ENCODE results near the gene PIWIL4.
"Not testable (repeated sequence)": the region's sequence is repeated elsewhere in the genome, so short reads cannot be mapped to it uniquely, and the experiment has no call there.

PIWIL4 gene

GRCh38 chr11:94639901-94640721 lies 72.9 kb downstream of the PIWIL4 start:
- DNase-seq = no peak

DNA sequence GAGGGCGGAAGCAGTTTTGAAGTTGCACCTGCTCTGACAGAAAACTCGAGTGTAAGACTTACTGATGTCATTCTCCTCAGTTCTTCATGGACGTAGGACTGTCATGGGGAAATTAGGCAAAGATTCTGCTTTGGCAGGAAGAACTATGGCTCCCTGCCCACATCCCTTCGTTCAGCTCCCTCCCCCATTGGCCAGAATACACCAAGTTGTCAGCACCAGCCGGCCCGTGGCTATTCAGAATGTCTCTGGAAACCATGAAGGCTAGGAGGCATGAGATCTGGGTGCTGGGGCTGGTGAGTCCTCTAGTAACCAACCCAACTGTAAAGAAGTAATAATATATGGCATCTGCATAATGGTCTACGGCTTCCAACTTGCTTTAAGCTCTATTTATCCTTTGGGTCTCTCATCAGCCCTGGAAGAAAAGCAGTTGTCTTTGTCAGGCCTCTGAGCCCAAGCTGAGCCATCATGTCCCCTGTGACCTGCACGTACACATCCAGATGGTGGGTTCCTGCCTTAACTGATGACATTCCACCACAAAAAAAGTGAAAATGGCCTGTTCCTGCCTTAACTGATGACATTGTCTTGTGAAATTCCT lies 74.1 kb downstream of the PIWIL4 start:
- no peak for DNase-seq

DNA sequence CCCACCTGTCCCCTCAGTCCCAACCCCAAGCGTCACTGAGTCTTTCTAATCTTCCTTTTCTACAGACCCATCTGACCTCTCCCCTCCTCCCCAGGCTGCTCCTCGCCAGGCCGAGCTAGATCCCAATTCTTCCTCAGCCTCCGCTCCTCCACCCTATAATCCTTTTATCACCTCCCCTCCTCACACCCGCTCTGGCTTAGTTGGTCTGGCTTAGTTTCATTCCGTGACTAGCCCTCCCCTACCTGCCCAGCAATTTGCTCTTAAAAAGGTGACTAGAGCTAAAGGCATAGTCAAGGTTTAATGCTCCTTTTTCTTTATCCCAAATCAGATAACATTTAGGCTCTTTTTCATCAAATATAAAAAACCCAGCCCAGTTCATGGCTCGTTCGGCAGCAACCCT lies 76.0 kb downstream of the PIWIL4 start:
- DNase-seq = not testable (repeated sequence)

DNA sequence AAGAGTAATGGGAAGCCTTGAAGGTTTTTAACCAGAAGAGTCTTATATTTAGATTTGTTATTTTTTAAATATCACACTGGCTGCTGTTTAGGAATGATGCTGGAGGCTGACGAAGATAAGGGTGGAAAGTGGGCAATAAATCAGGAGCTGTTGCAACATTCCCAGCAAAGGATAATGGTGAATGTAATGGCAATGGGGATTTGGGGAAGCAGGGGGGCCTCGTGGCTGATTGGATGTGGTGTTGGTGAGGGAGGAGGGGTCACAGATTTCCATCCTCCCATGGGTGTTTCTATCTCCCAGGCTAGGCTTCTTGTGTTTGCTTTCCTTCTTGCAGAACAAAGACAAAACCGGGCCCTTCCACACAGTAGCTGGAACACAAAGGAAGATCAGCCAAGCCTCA lies 80.8 kb downstream of the PIWIL4 start:
- no peak for DNase-seq

GRCh38 chr11:94648789-94649188 lies 81.6 kb downstream of the PIWIL4 start:
- DNase-seq = no peak

DNA sequence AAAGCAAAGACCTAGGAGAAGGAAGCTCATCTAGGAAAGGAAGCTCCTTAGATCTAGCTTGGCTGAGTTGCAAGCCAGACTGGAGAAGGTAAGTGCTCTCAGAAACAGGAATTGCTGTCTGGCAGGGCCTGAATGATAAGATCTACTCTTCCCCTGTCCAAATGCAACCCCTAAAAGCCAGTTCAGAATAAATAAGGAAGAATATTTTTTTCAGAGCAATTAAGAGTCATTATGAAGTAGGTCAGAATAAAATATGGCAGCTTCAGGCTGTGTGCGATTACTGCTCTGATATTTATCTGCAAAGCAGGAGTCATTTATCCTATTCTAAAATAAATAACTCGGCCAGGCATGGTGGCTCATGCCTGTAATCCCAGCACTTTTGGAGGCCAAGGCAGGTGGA lies 82.1 kb downstream of the PIWIL4 start:
- DNase-seq = no peak

DNA sequence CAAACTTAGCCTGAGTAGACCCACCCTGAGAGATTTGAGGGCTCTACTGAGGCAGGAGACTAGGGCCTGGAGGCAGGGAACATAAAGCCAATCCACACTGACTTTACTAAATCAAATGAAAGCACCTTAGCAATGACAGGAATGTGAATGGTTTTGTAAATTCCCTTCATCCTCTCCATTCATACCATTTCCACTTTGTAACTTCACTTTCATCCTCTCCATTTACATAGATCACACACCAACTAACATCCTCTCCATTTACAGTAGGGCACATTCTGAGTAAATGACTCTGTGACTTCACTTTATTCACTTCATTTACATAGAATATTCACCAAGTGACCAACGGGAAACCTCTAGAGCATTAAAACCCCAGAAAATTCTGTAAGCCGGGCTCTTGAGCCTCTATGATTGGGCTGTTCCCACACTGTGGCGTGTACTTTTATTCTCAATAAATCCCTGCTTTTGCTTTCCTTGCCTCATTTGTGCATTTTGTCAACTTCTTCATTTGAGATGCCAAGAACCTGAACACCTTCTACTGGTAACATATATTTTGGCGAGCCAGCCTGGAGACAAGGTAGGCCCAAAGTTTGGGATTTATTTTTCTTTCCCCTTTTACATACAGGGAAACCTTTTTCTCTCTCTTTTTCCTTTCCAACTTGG lies 82.9 kb downstream of the PIWIL4 start:
- DNase-seq = no peak

- DNase-seq = no peak
Observed at GRCh38 chr11:94650756-94651155, 83.6 kb downstream of the PIWIL4 start.

DNA sequence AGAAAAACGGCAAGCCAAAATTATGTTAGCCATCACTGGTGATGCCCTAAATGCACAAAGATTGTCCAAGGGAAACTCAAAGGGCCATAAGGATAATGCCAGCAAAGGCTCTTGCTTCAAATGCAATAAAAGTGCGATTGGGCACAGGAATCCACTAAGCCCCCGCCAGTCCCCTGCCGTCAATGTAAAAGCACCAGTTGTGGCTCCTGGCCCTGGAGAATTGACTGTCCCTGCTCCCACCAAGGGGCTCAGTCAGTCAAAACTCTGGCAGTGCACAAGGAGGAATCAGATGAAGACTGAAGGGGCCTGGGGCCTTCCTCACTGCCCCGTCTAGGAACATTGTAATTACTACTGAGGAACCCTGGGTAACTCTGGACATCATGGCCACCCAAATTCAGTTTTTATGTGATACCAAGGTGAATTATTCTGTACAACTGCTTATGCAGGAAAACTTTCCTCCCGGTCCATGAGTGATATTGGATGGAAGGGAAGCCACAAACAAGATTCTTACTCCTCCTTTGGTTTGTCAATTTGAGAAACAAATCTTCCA lies 85.6 kb downstream of the PIWIL4 start:
- no peak for DNase-seq

GRCh38 chr11:94653561-94653960 lies 86.4 kb downstream of the PIWIL4 start:
- no peak for DNase-seq

DNA sequence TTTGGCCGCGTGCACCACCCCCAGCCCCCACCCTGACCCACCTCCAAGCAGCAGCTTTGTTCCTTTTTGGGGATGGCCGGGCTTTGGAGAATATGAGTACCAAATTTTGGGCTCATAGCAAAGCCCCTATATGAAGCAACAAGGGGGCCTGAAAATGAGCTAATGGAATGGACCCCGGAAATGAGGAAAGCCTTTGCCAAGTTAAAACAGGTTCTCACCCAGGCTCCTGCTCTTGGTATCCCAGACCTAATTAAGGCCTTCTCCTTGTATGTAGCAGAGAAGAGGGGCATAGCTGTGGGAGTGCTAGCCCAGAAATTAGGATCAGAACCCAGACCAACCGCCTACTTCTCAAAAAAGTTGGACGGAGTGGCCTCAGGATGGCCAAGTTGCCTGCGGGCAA lies 87.0 kb downstream of the PIWIL4 start:
- DNase-seq = no peak

DNA sequence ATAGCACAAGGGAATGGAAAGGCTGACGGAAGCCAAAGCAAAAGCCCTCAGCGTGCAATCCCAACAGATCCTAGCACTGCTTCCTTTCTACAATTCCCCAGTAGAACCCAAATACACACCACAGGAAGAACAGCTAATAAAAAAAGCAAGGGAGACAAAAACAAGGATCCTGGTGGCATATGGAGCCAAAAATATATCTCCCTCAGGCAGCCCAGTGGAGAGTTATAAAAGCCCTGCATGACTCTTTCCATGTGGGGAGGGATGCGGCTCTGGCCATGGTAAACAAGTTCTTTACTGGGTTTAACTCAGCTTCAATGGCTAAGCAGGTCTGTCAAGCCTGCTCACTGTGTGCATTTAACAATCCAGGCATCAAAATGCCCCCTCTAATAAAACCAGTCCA lies 88.1 kb downstream of the PIWIL4 start:
- no peak for DNase-seq

- no peak for DNase-seq
Observed at GRCh38 chr11:94655956-94656355, 88.8 kb downstream of the PIWIL4 start.

GRCh38 chr11:94656968-94657367 lies 89.8 kb downstream of the PIWIL4 start:
- DNase-seq = no peak

DNA sequence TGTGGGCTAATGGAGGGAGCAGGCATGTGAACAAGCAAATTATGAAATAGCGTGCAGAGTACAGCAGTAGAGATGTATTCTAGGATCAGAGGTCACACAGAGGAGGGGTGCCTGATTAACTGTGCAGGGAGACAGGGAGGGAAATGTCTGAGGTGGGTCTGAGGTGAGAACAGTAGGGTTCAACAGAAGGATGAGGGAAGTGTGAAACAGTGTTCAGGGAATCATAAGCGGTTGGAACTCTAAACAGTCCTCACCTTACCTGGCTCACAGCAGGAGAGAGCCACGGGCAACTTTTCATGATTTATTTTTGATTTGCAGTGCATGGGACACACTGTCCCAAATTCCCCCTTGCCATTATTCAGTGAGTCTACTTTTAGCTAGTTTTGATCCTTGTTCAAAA lies 90.5 kb downstream of the PIWIL4 start:
- no peak for DNase-seq

GRCh38 chr11:94658386-94658785 lies 91.2 kb downstream of the PIWIL4 start:
- no peak for DNase-seq

DNA sequence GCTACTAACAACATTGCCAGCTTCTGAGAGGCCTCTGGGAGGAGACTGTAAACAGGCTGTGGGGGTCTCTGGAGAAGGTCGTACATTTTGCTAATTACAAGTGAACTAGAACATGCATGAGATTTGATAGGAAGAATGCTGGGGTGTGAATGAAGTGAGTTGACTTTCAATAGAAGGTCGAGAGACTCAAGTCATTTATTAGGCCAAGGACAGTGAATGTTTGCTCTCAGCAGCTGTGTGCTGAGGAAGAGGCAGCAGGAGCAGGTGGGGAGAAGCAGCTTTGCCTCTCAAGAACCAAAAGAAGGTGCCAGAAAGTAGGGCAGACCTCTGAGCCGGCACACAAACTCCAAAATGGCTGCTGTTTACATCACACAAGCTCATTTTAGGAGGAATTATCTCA lies 91.7 kb downstream of the PIWIL4 start:
- no peak for DNase-seq

- DNase-seq = no peak
Observed at GRCh38 chr11:94661444-94661843, 94.3 kb downstream of the PIWIL4 start.

DNA sequence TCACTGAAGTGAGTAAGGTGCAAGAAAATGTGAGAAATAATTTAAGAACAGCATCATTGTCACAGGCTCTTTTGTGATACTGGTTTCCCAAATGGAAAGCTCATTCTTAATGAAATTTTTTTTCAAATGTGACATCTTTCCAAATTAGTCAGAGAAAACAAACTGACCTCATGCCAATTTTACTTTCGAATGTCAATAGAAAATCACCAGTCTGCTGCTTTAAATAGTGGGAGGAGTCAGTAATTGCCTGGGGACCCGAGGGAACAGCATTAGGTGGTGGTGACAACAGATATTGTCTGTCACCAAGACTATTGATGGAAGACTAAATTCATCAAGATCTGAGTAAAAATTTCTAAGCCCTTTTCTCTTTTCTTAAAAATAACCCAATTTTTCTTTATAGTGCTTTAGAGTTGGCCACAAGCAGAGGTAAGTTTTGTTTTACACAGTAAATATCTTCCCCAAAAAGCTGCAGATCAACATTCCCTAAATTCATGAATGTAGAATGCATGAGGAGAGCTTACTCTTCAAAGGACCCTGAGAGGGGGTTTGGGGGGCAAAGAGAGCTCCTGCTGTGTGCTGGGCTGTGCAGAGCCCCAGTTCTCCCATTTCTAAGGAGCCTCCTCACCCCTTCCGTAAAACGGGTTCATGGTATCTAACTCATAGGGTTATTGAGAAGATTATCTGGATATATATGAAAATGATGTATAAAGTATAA lies 95.1 kb downstream of the PIWIL4 start:
- no peak for DNase-seq

DNA sequence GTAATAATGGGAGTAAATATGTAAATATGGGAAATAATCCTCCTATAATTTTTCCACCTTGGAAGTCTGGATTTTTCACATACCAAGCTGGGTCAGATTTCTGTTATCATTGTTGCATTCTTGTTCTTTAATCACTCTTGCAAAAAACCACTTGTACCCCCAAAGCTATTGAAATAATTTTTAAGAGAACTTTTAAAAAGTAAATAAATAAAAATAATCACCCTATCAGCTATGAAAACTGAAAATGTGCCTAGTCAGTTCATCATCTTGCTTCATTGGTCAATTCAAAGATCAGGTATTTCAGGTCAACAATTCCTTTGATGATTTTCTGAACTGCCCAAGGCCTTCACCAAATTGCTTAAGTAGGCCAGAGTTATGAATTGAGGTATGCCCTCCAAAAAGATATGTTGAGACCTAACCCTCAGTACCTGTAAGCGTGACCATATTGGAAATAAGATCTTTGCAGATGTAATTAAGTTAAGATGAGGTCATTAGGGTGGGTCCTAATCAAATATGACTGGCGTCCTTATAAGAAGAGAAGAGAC lies 95.8 kb downstream of the PIWIL4 start:
- DNase-seq = no peak

DNA sequence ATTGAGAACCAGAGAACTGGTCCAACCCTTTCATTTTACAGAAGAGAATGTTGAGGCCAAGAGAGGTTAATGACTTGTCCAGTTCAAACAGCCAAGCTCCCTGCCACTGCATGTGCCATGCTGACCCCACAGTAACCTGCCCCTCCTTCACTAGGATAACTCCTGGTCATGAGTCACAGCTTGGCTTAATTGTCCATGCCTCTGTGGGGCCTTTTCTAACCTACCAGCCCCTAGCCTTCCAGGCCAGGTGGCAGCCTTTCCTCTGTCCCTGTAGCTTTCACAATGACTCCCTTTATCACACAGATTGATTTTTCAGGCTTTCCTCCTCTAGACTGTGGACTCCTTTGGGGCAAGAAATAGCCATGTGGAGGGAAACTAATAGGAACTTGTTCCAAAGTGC lies 97.2 kb downstream of the PIWIL4 start:
- DNase-seq = no peak

- no peak for DNase-seq
Observed at GRCh38 chr11:94665116-94665659, 98.0 kb downstream of the PIWIL4 start.
